Temporal lobe (tissue), 1 donor: ENCODE data around the gene FAM170B. TPM values are rescaled to one million over a fixed set of nuclear protein-coding genes. Genes with fewer than 3 reads are reported as not detected.

Experiments used
- total RNA-seq: library from RNA; depleted of rRNA; stranded (reverse); fragments of >200 nt; gene quantifications from one replicate; pipeline ENCODE4 v1.2.3, GENCODE V29; 2014

The FAM170B gene
- total RNA-seq, 1 donor from 2014 or later, result not detected

Other genes starting within 250 kb of the FAM170B start
- gene LRRC18, start 194.2 kb downstream of the FAM170B start, total RNA-seq, result not detected
- gene VSTM4, start 18.5 kb downstream of the FAM170B start, total RNA-seq, result 3.2 TPM
- 1.2 TPM for gene TMEM273, start 54.4 kb upstream of the FAM170B start, total RNA-seq
- gene C10orf71, start 165.1 kb upstream of the FAM170B start, total RNA-seq, result not detected